Measurements from ENCODE around the gene C1QA.

DNA sequence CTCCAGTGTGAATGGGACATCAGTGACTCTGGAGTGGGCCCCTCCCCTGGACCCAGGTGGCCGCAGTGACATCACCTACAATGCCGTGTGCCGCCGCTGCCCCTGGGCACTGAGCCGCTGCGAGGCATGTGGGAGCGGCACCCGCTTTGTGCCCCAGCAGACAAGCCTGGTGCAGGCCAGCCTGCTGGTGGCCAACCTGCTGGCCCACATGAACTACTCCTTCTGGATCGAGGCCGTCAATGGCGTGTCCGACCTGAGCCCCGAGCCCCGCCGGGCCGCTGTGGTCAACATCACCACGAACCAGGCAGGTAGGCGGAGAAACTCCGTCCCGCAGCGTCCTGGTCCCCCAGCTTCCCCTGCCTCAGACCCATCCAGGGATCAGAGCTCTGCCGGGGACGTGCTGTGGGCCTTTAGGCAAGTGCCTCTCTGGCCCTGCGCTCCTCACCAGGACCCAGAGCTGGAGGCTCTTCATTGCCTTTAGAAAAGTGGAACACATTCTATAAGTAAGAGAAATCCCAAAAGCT, 47.5 kb upstream of the C1QA start:
- TF ChIP-seq POLR2AphosphoS5 (IDR thresholded peaks at IDR 0.05) (no peak), CTCF (IDR thresholded peaks at IDR 0.05) (no peak), POLR2A (IDR thresholded peaks at IDR 0.05) (no peak), EP300 (IDR thresholded peaks at IDR 0.05) (no peak)
